HEK293 (cell line): ENCODE measurements around the gene PDSS2.

Experiments
- GLI2 ChIP-seq: fragments of 450-650 bp; formaldehyde crosslinking; IDR thresholded peaks from 2 replicates; pipeline ENCODE4; 2017; ENCODE audit warnings: missing biosample characterization, missing genetic modification characterization, low read depth, borderline replicate concordance
- KLF8 ChIP-seq: fragments of 450-650 bp; formaldehyde crosslinking; IDR thresholded peaks from 2 replicates; pipeline ENCODE4 v1.5.1; 2016; ENCODE audit warnings: missing biosample characterization, missing genetic modification characterization
- SETDB1 ChIP-seq: IDR thresholded peaks from one replicate; pipeline ENCODE4 v1.6.1; 2017; ENCODE audit warnings: mild to moderate bottlenecking, low read length, moderate library complexity, mixed read lengths; ENCODE audit not compliant: insufficient read length
- SP2 ChIP-seq: fragments of 450-650 bp; formaldehyde crosslinking; IDR thresholded peaks from 2 replicates; pipeline ENCODE4 v1.5.1; 2016; ENCODE audit warnings: missing biosample characterization, missing genetic modification characterization
- ZEB2 ChIP-seq: fragments of 450-650 bp; formaldehyde crosslinking; IDR thresholded peaks from 2 replicates; pipeline ENCODE4 v1.5.1; 2016; ENCODE audit warnings: missing biosample characterization, missing genetic modification characterization
- ZNF140 ChIP-seq: fragments of 450-650 bp; formaldehyde crosslinking; IDR thresholded peaks from 2 replicates; pipeline ENCODE4 v1.5.1; 2016; ENCODE audit warnings: missing biosample characterization, missing genetic modification characterization
- ZNF202 ChIP-seq: fragments of 450-650 bp; formaldehyde crosslinking; IDR thresholded peaks from 2 replicates; pipeline ENCODE4 v1.5.1; 2016; ENCODE audit warnings: missing biosample characterization, missing genetic modification characterization, borderline replicate concordance
- ZNF274 ChIP-seq, 2 experiments: fragments of 200-500 bp in 1 of 2; fragments of 450-650 bp in 1 of 2; sonication (Bioruptor generic) in 1 of 2; formaldehyde crosslinking in 1 of 2; IDR thresholded peaks; 2 replicates each; pipeline versions ENCODE4 v1.5.1 to v1.6.1; 2014 to 2016; ENCODE audit warnings: borderline replicate concordance in 1 of 2, inconsistent platforms in 1 of 2, low read length in 1 of 2, missing biosample characterization in 1 of 2, missing genetic modification characterization in 1 of 2
- ZNF302 ChIP-seq: fragments of 450-650 bp; formaldehyde crosslinking; IDR thresholded peaks from 2 replicates; pipeline ENCODE4 v1.5.1; 2016; ENCODE audit warnings: missing biosample characterization, missing genetic modification characterization, low read depth
- ZNF335 ChIP-seq: fragments of 450-650 bp; formaldehyde crosslinking; conservative IDR thresholded peaks from 2 replicates; pipeline ENCODE4 v1.5.1; 2016; ENCODE audit warnings: missing biosample characterization, missing genetic modification characterization
- ZNF37A ChIP-seq: fragments of 450-650 bp; IDR thresholded peaks from 2 replicates; pipeline ENCODE4 v1.5.1; 2018; ENCODE audit warnings: missing biosample characterization, missing genetic modification characterization
- ZNF394 ChIP-seq: fragments of 450-650 bp; formaldehyde crosslinking; IDR thresholded peaks from 2 replicates; pipeline ENCODE4 v1.5.1; 2016; ENCODE audit warnings: missing biosample characterization, missing genetic modification characterization, mild to moderate bottlenecking, moderate library complexity, borderline replicate concordance
- ZNF514 ChIP-seq: fragments of 450-650 bp; formaldehyde crosslinking; IDR thresholded peaks from 2 replicates; pipeline ENCODE4 v1.5.1; 2016; ENCODE audit warnings: missing biosample characterization, missing genetic modification characterization
- ZNF600 ChIP-seq: fragments of 450-650 bp; formaldehyde crosslinking; IDR thresholded peaks from 2 replicates; pipeline ENCODE4 v1.5.1; 2016; ENCODE audit warnings: missing biosample characterization, missing genetic modification characterization
- ZNF610 ChIP-seq: fragments of 450-650 bp; formaldehyde crosslinking; IDR thresholded peaks from 2 replicates; pipeline ENCODE4 v1.5.1; 2016; ENCODE audit warnings: missing biosample characterization, missing genetic modification characterization, borderline replicate concordance
- ZNF658 ChIP-seq: fragments of 450-650 bp; formaldehyde crosslinking; IDR thresholded peaks from 2 replicates; pipeline ENCODE4; 2016; ENCODE audit warnings: missing biosample characterization, missing genetic modification characterization
- ZNF747 ChIP-seq: fragments of 450-650 bp; formaldehyde crosslinking; IDR thresholded peaks from 2 replicates; pipeline ENCODE4 v1.5.1; 2016; ENCODE audit warnings: missing biosample characterization, missing genetic modification characterization
- ZSCAN23 ChIP-seq: fragments of 450-650 bp; formaldehyde crosslinking; IDR thresholded peaks from 2 replicates; pipeline ENCODE4 v1.5.1; 2016; ENCODE audit warnings: missing biosample characterization, missing genetic modification characterization
- ZSCAN30 ChIP-seq: fragments of 450-650 bp; IDR thresholded peaks from 2 replicates; pipeline ENCODE4 v1.5.1; 2018; ENCODE audit warnings: missing biosample characterization, mild to moderate bottlenecking, missing genetic modification characterization, moderate library complexity
- TF ChIP-seq, protein P1 (sequence below): fragments of 450-650 bp; formaldehyde crosslinking; IDR thresholded peaks from 2 replicates; pipeline ENCODE4 v1.5.1; 2016; ENCODE audit warnings: missing biosample characterization, missing genetic modification characterization, borderline replicate concordance
- TF ChIP-seq, protein P2 (sequence below): fragments of 450-650 bp; formaldehyde crosslinking; IDR thresholded peaks from 2 replicates; pipeline ENCODE4 v1.5.1; 2016; ENCODE audit warnings: missing biosample characterization, missing genetic modification characterization
- TF ChIP-seq, protein P3 (sequence below): fragments of 450-650 bp; formaldehyde crosslinking; IDR thresholded peaks from 2 replicates; pipeline ENCODE4 v1.5.1; 2016; ENCODE audit warnings: missing biosample characterization, missing genetic modification characterization
- TF ChIP-seq, protein P4 (sequence below): fragments of 450-650 bp; formaldehyde crosslinking; IDR thresholded peaks from 2 replicates; pipeline ENCODE4 v1.5.1; 2017; ENCODE audit warnings: missing biosample characterization, mild to moderate bottlenecking, missing genetic modification characterization, moderate library complexity
- TF ChIP-seq, protein P5 (sequence below): fragments of 450-650 bp; formaldehyde crosslinking; IDR thresholded peaks from 2 replicates; pipeline ENCODE4 v1.5.1; 2016; ENCODE audit warnings: missing biosample characterization, missing genetic modification characterization
- TF ChIP-seq, protein P6 (sequence below): fragments of 450-650 bp; formaldehyde crosslinking; conservative IDR thresholded peaks from 2 replicates; pipeline ENCODE4 v1.5.1; 2016; ENCODE audit warnings: low read depth, missing biosample characterization, missing genetic modification characterization

PDSS2 gene

DNA sequence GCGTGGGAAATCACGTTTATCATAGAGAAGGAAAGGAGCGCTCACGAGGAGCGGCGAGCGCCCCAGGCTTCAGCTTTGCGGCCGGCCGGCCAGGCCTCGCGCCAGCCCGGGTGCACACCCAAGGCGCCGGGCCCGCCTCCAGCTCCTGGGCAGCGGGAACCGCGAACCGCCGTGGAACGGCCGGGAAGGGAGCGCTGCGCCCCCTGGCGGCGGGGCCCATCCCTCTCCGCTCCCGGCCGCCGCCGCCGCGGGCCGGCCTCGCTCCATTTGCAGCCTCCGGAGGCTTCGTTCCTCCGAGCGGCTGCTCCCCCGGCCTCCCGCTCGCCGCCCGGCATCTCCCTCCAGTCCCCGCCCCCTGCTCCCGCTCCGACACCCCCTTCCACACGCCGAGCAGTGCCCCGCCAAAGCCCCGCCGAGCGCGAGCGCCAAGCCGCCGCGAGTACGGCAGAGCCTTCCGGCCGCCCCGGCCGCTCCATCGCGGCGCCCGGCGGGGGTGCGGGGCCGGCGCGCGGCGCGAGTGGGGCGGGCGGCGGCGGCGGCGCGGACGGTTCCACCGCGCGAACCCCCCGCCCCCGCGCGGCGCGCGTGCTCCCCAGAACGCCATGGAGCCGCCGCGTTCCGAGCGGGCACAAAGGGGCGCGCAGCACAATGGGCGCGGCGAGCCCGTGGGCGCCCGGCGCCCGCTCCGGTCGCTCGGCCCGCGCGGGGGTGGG, 345.0 kb downstream of the PDSS2 start (continued):
- TF ChIP-seq, protein P1, sequence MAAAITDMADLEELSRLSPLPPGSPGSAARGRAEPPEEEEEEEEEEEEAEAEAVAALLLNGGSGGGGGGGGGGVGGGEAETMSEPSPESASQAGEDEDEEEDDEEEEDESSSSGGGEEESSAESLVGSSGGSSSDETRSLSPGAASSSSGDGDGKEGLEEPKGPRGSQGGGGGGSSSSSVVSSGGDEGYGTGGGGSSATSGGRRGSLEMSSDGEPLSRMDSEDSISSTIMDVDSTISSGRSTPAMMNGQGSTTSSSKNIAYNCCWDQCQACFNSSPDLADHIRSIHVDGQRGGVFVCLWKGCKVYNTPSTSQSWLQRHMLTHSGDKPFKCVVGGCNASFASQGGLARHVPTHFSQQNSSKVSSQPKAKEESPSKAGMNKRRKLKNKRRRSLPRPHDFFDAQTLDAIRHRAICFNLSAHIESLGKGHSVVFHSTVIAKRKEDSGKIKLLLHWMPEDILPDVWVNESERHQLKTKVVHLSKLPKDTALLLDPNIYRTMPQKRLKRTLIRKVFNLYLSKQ (tag by site-specific recombination), result no peak
- TF ChIP-seq ZNF600 (tag by site-specific recombination), result 0 out of 2 replicates have a peak, but pooled peaks have one; percentile 28
- TF ChIP-seq ZNF37A (tag by site-specific recombination), result no peak
- TF ChIP-seq ZSCAN23 (tag by site-specific recombination), result no peak
- TF ChIP-seq SETDB1, result no peak
- TF ChIP-seq ZEB2, result no peak
- TF ChIP-seq KLF8, result peak; percentile 59; the same call in 1 of the 2 replicates
- TF ChIP-seq SP2, result peak; percentile 18; the same call in 1 of the 2 replicates
- TF ChIP-seq, protein P2, sequence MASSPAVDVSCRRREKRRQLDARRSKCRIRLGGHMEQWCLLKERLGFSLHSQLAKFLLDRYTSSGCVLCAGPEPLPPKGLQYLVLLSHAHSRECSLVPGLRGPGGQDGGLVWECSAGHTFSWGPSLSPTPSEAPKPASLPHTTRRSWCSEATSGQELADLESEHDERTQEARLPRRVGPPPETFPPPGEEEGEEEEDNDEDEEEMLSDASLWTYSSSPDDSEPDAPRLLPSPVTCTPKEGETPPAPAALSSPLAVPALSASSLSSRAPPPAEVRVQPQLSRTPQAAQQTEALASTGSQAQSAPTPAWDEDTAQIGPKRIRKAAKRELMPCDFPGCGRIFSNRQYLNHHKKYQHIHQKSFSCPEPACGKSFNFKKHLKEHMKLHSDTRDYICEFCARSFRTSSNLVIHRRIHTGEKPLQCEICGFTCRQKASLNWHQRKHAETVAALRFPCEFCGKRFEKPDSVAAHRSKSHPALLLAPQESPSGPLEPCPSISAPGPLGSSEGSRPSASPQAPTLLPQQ (tag by site-specific recombination), result peak; percentile 62; the same call in 1 of the 2 replicates
- TF ChIP-seq ZNF202, result no peak
- no peak for TF ChIP-seq ZNF514
- TF ChIP-seq, protein P3, sequence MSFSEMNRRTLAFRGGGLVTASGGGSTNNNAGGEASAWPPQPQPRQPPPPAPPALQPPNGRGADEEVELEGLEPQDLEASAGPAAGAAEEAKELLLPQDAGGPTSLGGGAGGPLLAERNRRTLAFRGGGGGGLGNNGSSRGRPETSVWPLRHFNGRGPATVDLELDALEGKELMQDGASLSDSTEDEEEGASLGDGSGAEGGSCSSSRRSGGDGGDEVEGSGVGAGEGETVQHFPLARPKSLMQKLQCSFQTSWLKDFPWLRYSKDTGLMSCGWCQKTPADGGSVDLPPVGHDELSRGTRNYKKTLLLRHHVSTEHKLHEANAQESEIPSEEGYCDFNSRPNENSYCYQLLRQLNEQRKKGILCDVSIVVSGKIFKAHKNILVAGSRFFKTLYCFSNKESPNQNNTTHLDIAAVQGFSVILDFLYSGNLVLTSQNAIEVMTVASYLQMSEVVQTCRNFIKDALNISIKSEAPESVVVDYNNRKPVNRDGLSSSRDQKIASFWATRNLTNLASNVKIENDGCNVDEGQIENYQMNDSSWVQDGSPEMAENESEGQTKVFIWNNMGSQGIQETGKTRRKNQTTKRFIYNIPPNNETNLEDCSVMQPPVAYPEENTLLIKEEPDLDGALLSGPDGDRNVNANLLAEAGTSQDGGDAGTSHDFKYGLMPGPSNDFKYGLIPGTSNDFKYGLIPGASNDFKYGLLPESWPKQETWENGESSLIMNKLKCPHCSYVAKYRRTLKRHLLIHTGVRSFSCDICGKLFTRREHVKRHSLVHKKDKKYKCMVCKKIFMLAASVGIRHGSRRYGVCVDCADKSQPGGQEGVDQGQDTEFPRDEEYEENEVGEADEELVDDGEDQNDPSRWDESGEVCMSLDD (tag by site-specific recombination), result no peak
- TF ChIP-seq ZNF302 (tag by site-specific recombination), result no peak
- TF ChIP-seq, protein P4, sequence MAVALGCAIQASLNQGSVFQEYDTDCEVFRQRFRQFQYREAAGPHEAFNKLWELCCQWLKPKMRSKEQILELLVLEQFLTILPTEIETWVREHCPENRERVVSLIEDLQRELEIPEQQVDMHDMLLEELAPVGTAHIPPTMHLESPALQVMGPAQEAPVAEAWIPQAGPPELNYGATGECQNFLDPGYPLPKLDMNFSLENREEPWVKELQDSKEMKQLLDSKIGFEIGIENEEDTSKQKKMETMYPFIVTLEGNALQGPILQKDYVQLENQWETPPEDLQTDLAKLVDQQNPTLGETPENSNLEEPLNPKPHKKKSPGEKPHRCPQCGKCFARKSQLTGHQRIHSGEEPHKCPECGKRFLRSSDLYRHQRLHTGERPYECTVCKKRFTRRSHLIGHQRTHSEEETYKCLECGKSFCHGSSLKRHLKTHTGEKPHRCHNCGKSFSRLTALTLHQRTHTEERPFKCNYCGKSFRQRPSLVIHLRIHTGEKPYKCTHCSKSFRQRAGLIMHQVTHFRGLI (tag by site-specific recombination), result 0 out of 2 replicates have a peak, but pooled peaks have one; percentile 27
- TF ChIP-seq ZNF394, result no peak
- TF ChIP-seq ZSCAN30 (tag by site-specific recombination), result peak; percentile 97
- peak; percentile 69; the same call in 1 of the 2 replicates for TF ChIP-seq ZNF610 (tag by site-specific recombination)
- no peak for TF ChIP-seq GLI2 (tag by site-specific recombination)
- no peak for TF ChIP-seq ZNF335
- TF ChIP-seq, protein P5, sequence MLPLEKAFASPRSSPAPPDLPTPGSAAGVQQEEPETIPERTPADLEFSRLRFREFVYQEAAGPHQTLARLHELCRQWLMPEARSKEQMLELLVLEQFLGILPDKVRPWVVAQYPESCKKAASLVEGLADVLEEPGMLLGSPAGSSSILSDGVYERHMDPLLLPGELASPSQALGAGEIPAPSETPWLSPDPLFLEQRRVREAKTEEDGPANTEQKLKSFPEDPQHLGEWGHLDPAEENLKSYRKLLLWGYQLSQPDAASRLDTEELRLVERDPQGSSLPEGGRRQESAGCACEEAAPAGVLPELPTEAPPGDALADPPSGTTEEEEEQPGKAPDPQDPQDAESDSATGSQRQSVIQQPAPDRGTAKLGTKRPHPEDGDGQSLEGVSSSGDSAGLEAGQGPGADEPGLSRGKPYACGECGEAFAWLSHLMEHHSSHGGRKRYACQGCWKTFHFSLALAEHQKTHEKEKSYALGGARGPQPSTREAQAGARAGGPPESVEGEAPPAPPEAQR (tag by site-specific recombination), result no peak
- no peak for TF ChIP-seq ZNF747 (tag by site-specific recombination)
- TF ChIP-seq, protein P6, sequence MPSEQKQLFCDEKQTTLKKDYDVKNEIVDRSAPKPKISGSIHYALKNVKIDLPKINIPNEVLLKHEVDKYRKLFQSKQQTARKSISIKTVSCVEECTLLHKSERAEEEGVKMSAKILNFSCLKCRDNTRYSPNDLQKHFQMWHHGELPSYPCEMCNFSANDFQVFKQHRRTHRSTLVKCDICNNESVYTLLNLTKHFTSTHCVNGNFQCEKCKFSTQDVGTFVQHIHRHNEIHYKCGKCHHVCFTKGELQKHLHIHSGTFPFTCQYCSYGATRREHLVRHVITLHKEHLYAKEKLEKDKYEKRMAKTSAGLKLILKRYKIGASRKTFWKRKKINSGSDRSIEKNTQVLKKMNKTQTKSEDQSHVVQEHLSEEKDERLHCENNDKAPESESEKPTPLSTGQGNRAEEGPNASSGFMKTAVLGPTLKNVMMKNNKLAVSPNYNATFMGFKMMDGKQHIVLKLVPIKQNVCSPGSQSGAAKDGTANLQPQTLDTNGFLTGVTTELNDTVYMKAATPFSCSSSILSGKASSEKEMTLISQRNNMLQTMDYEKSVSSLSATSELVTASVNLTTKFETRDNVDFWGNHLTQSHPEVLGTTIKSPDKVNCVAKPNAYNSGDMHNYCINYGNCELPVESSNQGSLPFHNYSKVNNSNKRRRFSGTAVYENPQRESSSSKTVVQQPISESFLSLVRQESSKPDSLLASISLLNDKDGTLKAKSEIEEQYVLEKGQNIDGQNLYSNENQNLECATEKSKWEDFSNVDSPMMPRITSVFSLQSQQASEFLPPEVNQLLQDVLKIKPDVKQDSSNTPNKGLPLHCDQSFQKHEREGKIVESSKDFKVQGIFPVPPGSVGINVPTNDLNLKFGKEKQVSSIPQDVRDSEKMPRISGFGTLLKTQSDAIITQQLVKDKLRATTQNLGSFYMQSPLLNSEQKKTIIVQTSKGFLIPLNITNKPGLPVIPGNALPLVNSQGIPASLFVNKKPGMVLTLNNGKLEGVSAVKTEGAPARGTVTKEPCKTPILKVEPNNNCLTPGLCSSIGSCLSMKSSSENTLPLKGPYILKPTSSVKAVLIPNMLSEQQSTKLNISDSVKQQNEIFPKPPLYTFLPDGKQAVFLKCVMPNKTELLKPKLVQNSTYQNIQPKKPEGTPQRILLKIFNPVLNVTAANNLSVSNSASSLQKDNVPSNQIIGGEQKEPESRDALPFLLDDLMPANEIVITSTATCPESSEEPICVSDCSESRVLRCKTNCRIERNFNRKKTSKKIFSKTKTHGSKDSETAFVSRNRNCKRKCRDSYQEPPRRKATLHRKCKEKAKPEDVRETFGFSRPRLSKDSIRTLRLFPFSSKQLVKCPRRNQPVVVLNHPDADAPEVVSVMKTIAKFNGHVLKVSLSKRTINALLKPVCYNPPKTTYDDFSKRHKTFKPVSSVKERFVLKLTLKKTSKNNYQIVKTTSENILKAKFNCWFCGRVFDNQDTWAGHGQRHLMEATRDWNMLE (tag by site-specific recombination), result no peak
- no peak for TF ChIP-seq ZNF658 (tag by site-specific recombination)
- TF ChIP-seq ZNF274 (IDR thresholded peaks at IDR 0.05; ENCODE audit: low read length), result no peak
- no peak for TF ChIP-seq ZNF274 (tag by site-specific recombination; IDR thresholded peaks at IDR 0.05; ENCODE audit: borderline replicate concordance)
- TF ChIP-seq ZNF140 (tag by site-specific recombination), result no peak
